CD4-positive, alpha-beta T cell treated with Interleukin-15 for 1 hour (primary cell): ENCODE measurements around the gene RASL11A.
"Not testable (repeated sequence)": the region's sequence is repeated elsewhere in the genome, so short reads cannot be mapped to it uniquely, and the experiment has no call there.

Experiments
- DNase-seq: peaks from one replicate; pipeline ENCODE4 v3.0.0-alpha.2; 2020

The RASL11A gene

DNA sequence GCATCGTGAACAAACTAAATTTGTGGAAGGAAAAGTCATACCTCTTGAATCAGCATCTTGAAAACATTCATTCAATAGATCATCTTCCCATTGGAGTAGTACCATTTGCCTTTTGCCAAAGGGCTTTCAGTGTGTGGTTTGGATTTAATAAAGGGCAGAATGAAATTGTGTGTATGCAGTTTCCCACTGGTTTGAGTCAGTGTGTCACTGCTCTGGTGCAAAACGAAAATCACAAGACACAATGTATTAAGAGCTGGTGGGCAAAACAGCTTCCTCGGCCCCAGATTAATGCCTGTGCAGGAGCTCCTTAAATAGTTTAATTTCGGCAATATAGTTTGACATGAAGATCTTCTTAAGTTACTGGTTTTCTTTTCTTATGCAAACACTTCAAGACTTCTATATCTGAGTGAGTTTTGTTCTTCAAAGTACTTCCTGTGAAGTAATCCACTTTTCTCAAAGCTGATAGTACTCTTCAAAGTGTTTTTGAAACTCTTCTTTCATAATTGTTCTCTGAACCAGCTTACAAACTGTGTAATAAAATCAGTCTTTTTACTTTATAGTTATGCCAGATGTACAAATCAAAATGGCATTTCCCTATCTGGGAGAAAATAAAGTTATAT, 32.1 kb downstream of the RASL11A start:
- no peak for DNase-seq

DNA sequence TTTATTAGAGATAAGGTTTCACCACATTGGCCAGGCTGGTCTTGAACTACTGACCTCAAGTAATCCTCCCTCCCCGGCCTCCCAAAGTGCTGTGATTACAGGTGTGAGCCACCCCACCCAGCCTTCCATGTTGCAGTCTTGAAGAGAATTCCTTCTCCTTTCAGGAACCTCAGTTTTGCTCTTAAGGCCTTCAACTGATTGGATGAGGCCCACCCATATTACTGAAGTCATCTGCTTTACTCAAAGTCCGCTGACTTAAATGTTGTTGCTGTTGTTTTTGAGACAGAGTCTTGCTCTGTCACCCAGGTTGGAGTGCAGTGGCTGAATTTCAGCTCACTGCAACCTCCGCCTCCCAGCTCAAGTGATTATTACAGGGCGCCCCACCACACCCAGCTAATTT, 33.5 kb downstream of the RASL11A start:
- no peak for DNase-seq

DNA sequence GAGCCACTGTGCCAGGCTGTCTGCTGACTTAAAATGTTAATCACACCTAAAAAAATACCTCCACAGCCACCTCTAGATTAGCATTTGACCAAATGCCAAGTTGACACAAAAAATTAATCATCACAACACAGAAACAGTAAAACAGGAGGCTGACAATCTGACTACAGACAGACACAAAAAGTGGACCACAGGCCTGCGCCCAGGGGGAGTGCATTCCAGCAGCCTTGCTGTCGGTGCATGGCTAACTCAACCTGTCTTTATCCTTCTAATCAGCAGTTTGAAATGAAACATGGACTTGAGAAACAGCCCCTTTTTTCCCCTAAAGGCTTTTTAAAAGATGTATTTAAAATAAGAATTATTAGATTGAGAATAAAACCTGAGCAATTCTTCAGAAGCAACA, 34.0 kb downstream of the RASL11A start:
- no peak for DNase-seq

DNA sequence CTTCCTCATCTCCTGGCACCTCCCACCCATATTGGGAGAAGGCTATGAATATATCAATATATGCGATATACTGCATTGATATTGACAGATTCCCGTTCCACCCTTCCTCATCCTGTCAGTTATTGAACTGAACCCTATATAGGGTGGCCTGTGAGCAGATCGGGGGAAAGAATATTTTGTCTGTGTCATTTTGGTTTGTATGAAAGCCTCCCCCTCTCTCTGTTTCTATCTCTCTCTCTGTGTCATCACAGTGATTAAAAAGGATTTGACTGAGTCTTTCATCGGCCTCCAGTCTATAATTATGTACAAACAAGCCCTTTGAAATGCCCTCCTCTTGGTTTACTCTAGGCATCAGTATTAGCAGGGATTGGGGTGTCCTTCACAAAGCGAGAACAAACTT, 35.7 kb downstream of the RASL11A start:
- DNase-seq = no peak

DNA sequence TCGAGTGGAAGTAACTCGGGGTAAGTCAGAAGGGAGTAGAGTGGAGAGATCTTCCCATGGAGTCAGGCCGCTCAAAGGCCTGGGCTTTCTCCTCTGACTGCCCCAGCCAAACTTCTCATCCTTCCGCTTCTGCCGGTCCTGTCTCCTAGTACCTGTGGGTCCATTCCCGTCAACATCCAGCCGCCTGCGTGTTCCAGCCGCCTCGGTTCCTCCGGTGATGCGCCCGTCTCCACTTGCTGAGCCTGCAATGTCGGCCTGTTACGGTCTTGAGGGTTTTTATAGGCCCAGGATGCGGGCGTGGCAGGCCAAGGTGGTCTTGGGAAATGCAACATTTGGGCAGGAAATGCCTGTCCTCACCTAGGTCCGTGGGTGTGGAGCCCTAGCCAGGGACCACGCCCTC, 38.3 kb downstream of the RASL11A start:
- no peak for DNase-seq

DNA sequence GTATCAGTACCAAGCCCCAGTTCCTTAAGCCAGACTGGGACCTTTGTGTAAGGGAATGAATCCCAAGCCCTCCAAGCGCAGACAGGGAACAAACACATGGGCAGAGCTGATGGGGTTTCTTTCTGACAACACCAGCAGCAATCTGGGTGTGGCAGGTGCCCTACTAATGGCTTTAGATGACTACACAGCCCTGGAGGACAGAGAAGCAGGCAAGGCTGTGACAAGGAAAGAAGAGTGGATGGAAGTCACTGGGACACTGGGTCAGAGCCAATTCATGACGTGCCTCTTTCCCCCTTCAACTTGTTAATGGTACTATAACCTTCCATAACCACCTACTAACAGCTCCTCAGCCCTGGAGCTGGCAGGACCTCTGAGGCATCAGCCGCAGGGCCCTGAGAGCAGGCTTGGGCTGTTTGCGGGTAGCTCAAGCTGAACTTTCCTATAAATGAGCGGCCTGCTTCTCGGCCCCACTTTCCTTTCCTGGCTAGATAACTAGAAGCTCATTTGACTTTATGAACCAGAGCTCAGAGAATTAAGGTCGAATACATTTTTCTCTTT, 38.9 kb downstream of the RASL11A start:
- no peak for DNase-seq

DNA sequence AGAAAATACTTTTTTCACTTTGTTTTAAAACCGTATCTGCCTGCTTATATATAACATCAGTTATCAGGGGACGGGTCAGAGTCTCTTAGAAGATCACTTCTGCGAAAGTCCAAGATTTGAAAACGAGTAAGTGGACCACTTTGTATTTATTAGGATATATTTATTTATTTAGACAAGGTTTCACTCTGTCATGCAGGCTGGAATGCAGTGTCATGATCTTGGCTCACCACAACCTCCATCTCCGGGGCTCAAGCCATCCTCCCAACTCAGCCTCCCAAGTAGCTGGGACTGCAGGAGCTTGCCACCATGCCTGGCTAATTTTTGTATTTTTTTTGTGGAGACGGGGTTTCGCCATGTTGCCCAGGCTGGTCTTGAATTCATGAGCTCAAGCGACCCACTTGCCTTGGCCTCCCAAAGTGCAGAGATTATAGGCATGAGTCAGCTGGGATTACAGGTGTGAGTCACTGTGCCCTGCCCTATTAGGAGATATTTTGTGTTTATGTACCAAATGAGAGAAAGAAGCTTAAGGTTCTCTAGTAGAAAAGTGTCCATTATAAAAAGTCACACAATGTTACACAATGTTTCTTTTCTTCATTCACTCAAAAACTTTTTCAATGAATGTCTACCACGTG, 39.5 kb downstream of the RASL11A start:
- DNase-seq = no peak

DNA sequence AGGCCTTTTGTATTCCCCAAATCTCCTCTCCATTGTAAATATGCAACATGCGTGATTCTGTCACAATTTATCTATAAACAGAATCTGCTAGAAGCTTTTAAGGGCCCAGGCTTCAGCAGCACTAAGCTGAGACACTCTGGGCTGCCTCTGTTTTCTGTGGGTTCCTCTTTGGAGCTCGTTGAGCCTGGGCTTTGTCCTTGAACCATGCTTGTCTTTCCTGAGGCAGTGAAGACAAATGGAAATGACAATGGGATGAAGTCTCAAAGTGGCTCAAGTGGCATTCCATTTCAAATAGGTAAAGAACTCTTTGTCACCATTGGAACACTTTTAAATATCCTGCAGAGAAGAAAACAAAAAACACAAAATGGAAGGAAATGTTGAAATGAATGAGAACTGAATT, 40.3 kb downstream of the RASL11A start:
- DNase-seq = no peak

DNA sequence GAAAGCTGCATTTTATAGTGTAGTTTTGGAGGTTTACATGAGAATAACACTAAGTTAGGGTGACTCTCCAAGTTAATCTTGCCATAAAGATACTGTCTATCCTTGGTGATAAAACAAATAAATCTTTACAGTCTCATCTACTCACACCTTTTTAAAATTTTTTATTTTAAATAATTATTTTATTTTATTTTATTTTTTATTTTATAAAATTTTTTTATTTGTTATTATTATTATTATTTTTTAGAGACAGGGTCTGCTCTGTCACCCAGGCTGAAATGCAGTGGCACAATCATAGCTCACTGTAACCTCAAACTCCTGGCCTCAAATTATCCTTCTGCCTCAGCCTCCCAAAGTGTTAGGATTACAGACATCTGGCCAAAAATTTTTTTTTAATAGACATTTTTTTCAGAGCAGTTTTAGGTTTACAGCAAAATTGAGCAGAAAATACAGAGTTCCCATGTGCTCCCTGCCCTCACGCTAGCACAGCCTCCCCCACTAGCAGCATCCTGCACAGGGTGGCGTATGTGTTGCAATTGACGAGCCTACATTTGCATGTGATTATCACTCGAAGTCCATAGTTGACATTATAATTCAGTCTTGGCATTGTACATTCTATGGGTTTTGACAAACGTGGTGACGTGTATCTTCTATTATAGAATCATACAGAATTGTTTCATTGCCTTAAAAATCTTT, 41.0 kb downstream of the RASL11A start:
- no peak for DNase-seq

DNA sequence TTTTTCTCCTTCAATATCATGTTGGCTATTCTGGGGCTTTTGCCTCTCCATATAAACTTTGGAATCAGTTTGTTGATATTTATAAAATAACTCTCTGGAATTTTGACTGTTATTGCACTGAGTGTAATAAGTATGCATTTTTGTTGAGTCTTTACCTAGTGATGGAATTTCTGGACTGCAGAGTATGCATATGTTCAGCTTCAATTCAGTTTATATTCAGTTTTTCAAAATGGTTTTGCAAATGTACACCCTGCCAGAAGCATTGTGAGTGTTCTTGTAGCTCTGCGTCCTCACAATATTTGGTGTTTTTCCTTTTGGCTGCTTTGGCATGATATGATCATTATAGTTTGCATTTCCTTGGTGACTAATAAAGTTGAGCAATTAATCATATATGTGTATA, 43.1 kb downstream of the RASL11A start:
- DNase-seq = no peak

DNA sequence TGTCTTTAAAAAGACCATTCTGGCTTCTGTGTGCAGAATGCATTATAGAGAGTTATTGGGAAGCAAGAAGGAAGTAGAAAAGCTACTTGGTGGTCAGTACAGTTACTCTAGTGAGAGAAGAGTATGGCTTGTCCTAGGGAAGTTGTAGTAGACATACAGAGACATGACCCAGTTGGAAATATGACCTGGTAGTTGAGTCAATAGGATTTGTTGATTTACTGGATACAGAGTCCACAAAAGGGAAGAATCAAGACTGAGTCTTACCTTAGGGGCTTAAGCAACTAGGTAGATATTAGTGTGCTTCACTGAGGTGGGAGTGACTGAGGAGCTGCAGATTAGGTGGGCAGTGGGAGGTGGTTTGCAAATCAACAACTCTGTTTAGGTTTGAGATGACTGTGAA, 48.8 kb downstream of the RASL11A start:
- DNase-seq = no peak

DNA sequence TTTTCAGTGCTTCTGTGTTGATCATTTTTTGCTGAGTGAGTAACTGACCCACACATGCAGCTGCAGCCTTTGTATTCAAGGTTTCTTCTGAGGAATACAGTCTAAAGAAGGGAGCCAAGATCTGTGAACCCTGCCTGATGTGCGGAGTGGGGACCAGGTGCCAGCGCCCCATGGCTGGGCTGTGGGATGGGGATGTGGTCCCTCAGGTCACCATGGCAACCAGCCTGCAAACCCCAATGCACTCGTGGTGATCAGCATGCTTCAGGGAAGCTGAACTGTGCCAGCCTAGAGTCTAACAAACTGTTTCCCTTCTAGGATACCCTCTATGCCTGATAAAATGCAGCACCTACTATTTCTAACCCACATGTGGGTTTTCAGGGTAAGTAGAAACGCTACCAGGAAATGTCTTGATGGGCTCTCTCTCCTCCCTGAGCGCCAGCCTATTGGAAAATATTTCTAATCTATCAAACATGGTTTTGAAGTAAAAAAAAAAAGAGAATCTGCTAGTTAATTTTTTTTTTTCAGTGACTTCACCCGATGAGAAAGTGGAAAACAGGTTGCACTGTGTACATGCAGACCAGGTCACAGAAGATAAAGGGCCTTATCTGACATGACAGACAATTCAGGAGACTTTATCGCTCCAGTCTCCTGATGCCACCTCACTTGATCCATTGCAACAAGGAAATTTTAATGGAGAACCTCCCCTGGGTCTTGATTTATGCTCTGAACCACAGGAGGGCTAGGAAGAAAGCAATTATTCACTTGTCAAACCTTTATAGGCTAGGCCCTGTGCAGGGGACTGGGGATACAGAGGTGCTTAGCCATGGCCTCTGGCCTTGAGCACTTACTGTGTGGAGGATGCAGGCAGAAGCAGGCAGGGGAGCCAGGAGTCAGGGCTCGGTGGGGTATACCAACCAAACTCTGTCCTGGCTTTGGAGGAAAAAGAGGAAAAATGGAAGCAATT, 51.1 kb downstream of the RASL11A start:
- no peak for DNase-seq

DNA sequence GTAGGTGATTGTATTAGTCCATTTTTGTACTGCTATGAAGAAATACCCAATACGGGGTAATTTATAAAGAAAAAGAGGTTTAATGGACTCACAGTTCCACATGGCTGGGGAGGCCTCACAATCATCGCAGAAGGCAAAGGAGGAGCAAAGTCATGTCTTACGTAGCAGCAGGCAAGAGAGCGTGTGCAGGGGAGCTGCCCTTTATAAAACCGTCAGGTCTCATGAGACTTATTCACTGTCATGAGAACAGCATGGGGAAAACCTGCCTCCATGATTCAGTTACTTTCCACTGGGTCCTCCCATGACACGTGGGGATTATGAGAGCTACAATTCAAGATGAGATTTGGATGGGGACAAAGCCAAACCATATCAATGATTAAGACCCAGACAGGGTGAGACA, 51.8 kb downstream of the RASL11A start:
- not testable (repeated sequence) for DNase-seq
